CD4-positive, alpha-beta T cell treated with Interleukin-1 beta for 1 hour (primary cell): ENCODE data around the gene PPP2R3B.
"Not testable (repeated sequence)": the region's sequence is repeated elsewhere in the genome, so short reads cannot be mapped to it uniquely, and the experiment has no call there.

ENCODE experiments used
- DNase-seq, 2 donors: peaks; one replicate each; pipeline ENCODE4 v3.0.0-alpha.2; 2020 to 2022

The PPP2R3B gene

DNA sequence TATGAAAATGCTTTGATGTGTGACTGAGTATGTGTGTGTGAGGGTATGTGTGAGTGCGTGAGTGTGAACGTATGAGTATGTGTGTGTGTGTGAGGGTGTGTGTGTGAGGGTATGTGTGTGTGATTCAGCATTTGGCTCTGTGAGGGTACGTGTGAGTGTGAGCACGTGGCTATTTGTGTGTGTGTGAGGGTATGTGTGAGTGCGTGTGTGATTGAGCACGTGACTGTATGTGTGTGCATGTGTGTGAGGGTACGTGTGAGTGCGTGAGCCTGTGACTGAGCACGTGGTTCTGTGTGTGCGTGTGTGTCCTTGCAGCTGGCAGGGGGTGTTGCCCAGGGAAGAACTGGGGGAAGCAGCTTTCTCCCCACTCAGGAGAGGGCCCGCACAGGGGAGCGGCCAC lies 16.1 kb upstream of the PPP2R3B start:
- no peak for DNase-seq

DNA sequence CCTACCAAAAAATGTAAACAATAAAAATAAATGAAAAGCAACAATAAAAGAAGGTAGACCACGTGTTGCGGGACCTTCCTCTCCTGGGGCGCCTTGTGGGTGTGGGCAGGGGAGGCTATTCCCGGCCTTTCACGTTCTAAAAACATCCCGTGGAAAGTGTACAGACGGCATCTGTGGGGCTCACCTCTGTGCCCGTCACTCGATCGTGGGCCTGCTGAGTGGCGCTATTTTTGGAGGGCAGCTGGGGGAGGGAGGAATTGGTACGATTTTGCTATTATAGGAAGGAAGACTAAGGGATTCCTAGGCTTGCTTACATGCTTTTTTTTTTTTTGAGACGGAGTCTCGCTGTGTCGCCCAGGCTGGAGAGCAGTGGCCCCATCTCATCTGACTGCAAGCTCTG lies 13.6 kb upstream of the PPP2R3B start:
- no peak for DNase-seq

DNA sequence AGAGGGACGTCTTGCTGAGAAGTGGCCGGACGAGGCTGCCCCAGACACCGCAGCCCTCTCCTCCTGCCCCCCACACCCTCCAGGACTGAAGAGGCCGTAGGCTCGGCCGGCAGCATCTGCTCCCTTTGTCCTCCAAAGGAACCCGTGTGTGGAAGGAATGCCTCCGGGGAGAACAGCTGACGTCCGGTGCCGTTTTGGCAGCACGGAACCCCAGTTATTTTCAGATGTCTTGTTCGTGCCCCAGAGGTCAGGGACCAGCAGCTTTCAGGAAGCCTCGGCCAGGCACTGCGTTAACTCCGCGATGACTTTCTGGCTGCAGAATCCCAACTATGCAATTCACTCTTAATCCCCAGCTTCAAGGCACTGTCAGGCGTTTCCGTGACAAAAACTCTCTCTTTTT lies 10.9 kb upstream of the PPP2R3B start:
- no peak for DNase-seq

DNA sequence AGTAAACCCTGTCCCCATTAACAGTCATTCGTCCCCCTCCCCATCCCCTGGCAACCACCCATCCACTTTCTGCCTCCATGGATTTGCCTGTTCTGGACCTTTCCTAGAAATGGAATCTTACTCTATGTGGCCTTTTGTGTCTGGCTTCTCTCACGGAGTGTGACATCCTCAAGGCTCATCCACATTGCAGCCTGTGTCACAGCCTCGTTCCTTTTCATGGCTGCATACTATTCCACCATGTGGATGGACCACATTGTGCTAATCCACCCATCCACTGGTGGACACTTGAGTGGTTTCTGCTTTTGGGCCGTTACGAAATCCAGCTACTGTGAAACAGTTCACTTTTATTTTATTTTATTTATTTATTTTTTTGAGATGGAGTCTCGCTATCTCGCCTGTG lies 8.1 kb upstream of the PPP2R3B start:
- DNase-seq, result no peak

DNA sequence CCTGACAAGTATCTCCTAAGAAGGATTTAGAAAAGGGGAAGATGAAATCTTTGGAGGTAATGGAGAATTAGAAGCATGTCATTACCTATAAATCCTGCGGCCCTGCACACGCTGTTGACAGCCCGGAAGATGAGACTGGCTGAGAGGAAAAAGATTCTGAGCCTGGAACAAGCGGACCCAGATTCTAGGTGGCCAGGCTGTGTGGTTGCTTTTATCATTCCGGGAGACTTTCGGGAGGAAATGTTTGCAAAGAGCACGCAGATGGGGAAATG lies 5.8 kb upstream of the PPP2R3B start:
- no peak for DNase-seq

DNA sequence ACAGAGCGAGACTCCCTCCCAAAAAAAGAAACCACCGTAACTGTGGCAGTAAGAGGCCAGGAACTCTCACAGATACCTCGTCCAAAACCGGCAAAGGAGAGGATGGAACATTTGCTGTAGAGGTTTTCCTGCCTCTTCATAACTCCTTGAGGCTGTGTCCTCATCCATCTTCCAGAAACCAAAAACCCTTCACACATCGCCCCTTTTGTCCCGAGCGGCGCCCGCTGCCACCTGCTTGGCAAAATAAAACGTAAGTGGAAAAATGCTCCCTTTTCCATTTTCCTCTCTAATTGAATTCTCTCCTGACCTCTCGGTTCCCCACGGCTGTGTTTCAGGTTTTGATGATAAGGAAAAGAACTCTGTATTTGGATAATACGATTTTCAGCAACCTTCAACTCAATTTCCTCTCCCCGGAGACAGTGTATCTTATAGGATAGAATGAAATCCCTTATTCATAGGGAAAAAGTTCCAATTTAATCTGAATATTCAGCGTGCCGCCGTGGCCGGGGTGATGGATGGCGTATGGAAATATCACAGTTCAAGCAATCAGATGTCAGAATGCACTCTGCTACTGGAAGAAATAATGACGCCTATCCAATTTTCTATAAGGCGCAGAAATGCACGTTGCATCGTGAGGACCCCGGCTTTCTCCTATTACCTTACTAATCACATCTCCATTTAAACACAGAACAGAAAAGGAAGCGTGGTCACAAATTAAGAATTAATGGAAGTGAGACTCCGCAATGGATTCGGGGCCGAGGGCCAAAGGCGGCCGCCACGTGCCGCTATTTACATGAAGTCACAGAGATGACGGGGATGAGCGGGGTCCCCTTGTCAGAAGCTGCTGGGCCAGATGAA lies 5.2 kb upstream of the PPP2R3B start:
- no peak for DNase-seq

DNA sequence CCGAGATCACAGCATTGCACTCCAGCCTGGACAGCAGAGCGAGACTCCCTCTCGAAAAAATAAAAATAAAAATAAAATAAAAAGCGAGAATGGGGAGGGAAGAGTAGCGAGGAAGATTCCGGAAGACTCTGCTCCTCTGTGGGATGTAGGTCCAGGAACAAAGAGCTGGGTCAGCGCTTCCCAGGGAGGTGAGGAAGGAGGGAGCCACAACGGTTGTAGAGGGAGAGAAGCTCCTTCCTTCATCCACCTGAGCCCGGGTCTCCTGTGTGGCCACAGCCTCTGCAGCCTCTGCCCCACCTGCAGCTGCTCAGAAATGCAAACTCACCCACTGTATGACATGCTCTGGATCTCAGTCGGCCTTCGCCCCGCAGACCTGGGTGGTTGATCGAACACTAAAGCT lies 3.8 kb upstream of the PPP2R3B start:
- DNase-seq, result no peak

- DNase-seq, result no peak
Measured at GRCh38 chrX:389021-389441, 2.3 kb upstream of the PPP2R3B start.

DNA sequence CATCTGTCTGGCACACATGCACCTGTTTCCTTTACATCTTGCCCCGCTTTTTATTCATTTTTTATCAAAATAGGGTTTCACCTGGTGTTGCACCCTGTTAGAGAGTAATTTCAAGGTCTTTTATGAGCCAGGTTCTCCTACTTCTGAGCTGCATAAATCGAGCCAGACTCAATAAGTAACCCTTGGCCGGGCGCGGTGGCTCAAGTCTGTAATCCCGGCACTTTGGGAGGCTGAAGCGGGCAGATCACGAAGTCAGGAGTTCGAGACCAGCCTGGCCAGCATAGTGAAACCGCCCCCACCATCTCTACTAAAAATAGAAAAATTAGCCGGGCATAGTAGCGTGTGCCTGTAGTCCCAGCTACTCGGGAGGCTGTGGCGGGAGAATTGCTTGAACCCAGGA lies 1.0 kb upstream of the PPP2R3B start:
- DNase-seq, result no peak

GRCh38 chrX:386239-386767 lies 404 bp downstream of the PPP2R3B start:
- DNase-seq, result peak in 1 of 2 donors; percentile 6

- not testable (repeated sequence) for DNase-seq
Measured at GRCh38 chrX:385736-386135, 971 bp downstream of the PPP2R3B start.

GRCh38 chrX:384861-385260 lies 1.8 kb downstream of the PPP2R3B start:
- DNase-seq, result no peak

DNA sequence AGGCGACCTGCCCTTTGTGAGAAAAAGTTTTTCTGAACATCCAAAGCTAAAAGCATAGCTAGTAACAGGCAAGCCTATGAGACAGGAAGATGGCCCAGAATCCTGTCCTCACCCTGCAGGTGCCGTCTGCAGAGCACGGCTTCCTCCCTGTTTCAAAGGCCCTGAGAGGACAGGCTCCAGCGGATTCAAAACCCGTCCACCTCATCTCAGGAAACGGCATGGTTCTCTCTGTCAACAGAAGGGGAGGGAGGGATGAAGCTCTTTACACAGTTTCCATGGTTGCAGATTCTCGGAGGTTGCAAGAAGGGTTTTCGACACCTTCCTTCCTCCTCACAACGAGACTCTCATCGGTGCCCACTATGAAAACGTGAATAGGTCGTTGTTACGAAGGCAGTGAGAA lies 8.3 kb downstream of the PPP2R3B start:
- no peak for DNase-seq

DNA sequence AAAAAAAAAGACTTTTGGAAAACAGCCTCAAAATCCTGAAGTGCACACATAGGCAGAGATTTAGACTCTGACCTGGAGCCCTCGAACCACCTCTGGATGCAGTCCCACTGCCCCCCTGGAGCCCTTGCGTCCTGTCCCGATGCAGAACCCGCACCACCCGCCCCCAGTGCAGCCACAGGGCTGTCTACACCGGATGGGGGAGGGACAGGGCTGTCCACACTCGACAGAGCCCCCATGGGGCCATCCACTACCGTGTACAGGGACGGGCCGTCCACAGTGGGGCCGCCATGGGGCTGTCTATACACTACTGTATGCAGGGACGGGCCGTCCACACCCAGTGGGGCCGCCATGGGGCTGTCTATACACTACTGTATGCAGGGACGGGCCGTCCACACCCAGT lies 10.5 kb downstream of the PPP2R3B start:
- not testable (repeated sequence) for DNase-seq

GRCh38 chrX:375181-376036 lies 11.3 kb downstream of the PPP2R3B start:
- DNase-seq, result no peak

DNA sequence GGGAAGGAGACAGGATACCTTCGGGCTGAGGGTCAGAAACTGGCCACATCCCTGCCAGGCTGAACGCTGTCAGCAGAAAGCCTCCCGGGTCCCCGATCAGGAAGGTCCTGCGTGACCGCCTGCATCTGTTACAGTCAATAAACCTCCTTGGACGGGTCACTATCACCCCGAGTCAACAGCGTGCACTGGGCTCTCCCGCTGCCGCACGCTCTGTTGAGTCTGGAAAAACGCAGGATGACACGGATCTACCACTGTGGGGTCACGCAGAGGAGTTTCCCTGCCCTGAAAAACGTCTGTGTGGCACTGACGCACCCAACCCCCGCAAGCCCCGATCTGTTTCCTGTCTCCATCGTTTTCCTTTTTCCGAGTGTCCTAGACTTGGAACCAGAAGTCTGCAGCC lies 12.1 kb downstream of the PPP2R3B start:
- DNase-seq, result no peak

GRCh38 chrX:373641-374471 lies 12.9 kb downstream of the PPP2R3B start:
- DNase-seq, result no peak

GRCh38 chrX:372856-373640 lies 13.7 kb downstream of the PPP2R3B start:
- no peak for DNase-seq

DNA sequence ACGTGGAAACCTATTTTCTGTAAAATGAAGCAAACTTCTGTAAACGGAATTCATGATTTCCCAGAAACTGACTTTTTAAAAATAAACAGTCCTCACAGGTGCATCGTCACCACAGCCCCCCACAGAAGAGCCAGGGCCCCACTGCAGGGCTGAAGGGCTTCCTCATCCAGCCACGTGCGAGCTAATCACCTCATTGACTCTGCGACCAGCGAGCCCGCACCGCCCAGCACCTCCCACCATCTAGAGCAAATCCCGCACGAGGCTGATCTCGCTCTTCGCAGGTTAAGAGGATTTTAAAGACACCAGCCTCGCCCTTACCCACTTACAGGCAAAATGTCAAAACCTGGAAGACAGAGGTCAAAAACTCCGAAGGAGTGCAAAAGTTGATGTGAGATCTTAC lies 14.8 kb downstream of the PPP2R3B start:
- no peak for DNase-seq

GRCh38 chrX:370963-371745 lies 15.6 kb downstream of the PPP2R3B start:
- no peak for DNase-seq

DNA sequence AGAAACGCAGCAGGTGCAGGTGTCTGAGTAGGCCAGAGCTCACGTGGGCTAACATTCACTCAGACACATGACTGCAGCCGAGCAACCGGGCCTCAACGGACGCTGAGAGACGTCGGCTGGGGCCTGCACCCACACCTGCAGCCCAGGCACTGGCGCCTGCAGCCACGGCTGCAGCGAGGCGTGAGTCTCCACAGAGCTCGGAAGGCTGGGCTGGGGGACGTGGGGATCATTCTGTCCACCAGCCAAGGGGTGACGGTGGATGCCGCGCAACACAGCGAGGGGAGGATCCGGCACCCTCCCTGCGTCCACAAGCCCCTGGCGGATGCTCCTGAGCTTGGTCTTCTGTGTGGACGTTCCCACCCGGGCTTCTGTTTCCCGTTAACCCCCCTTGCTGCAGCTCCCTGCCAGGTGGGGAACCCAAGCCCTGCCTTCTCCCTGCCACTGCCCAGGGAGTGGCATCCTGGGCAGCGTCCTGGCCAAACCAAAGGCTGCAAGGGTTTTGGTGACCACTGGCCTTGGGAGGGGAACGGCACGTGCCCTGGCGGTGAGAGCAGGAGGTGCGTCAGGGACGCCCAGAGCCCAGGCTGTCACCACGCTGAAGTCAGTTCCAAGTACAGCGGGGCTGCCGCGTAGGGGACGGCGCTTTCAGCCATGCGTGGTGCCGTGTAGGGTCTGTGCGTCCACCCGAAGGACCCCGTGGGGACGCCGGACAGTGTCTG lies 16.3 kb downstream of the PPP2R3B start:
- no peak for DNase-seq
